GM19438 (cell line): ENCODE results near the gene ZNF485.
A peak's percentile ranks its signal among the peaks of the same experiment; 100 is the strongest.

ENCODE experiments used
- ATAC-seq: cut with Tn5 transposase; IDR thresholded peaks from one replicate; pipeline ENCODE4 v1.9.1; 2021; ENCODE audit warnings: low read depth; ENCODE audit not compliant: unreplicated experiment

Gene ZNF485

GRCh38 chr10:43666552-43666951, 60.3 kb downstream of the ZNF485 start:
- ATAC-seq = no peak

GRCh38 chr10:43667317-43667731, 61.1 kb downstream of the ZNF485 start:
- ATAC-seq = peak; percentile 58
